Mesendoderm (in vitro differentiated cells): Measurements from ENCODE around the gene PDPN.

ENCODE experiments used
- DNase-seq: peaks from one replicate; pipeline ENCODE4 v3.0.0; 2013
- H2AK5ac ChIP-seq: 2 replicates; pipeline ENCODE4 v1.6.1; 2013; ENCODE audit warnings: low read length, inconsistent platforms
- H2BK120ac ChIP-seq: 2 replicates; pipeline ENCODE4 v1.6.1; 2013; ENCODE audit warnings: low read depth, mild to moderate bottlenecking, low read length, moderate library complexity, mixed read lengths
- H2BK15ac ChIP-seq: replicated peaks from 2 replicates; pipeline ENCODE4 v1.6.1; 2013; ENCODE audit warnings: low read depth, mild to moderate bottlenecking, moderate library complexity
- H2BK5ac ChIP-seq: 2 replicates; pipeline ENCODE4 v1.6.1; 2013; ENCODE audit warnings: low read length, inconsistent platforms
- H3K18ac ChIP-seq: 2 replicates; pipeline ENCODE4 v1.6.1; 2013; ENCODE audit warnings: mild to moderate bottlenecking, low read length, mixed read lengths
- H3K23ac ChIP-seq: one replicate; pipeline ENCODE4 v1.6.1; 2013; ENCODE audit warnings: low read length
- H3K27ac ChIP-seq: 2 replicates; pipeline ENCODE4 v1.5.1; 2013; ENCODE audit warnings: low read depth, mild to moderate bottlenecking, inconsistent platforms, low read length, moderate library complexity
- H3K27me3 ChIP-seq: 2 replicates; pipeline ENCODE4 v1.6.1; 2013; ENCODE audit warnings: low read length, control low read depth, mild to moderate bottlenecking, inconsistent platforms; ENCODE audit not compliant: insufficient read depth, poor library complexity
- H3K36me3 ChIP-seq: 2 replicates; pipeline ENCODE4 v1.6.1; 2013; ENCODE audit warnings: low read length, inconsistent platforms; ENCODE audit not compliant: control insufficient read depth, insufficient read depth
- H3K4ac ChIP-seq: one replicate; pipeline ENCODE4 v1.6.1; 2013; ENCODE audit warnings: low read depth, mild to moderate bottlenecking, low read length, moderate library complexity
- H3K4me1 ChIP-seq: 2 replicates; pipeline ENCODE4 v1.6.1; 2013; ENCODE audit warnings: low read depth, low read length, inconsistent platforms; ENCODE audit not compliant: control insufficient read depth
- H3K4me2 ChIP-seq: 2 replicates; pipeline ENCODE4 v1.6.1; 2013; ENCODE audit warnings: low read length
- H3K4me3 ChIP-seq: 2 replicates; pipeline ENCODE4 v1.5.1; 2013; ENCODE audit warnings: mild to moderate bottlenecking, low read length
- H3K56ac ChIP-seq: one replicate; pipeline ENCODE4 v1.6.1; 2013; ENCODE audit warnings: low read length
- H3K79me1 ChIP-seq: 2 replicates; pipeline ENCODE4 v1.6.1; 2013; ENCODE audit warnings: low read length, inconsistent platforms
- H3K79me2 ChIP-seq: 2 replicates; pipeline ENCODE4 v1.6.1; 2013; ENCODE audit warnings: mild to moderate bottlenecking, low read length; ENCODE audit not compliant: control insufficient read depth, insufficient read depth
- H3K9ac ChIP-seq: 2 replicates; pipeline ENCODE4 v1.6.1; 2013; ENCODE audit warnings: low read length, inconsistent platforms
- H4K5ac ChIP-seq: one replicate; pipeline ENCODE4 v1.6.1; 2013; ENCODE audit warnings: low read length
- H4K8ac ChIP-seq: one replicate; pipeline ENCODE4 v1.6.1; 2013; ENCODE audit warnings: low read depth, mild to moderate bottlenecking, control low read depth, low read length, moderate library complexity
- WGBS: extraction: QIAGEN DNeasy Blood & Tissue Kit; methylation state at CpG from one replicate; pipeline ENCODE4 v1.1.7; 2013; ENCODE audit warnings: low lambda C conversion rate, missing lambda C conversion rate; ENCODE audit not compliant: insufficient coverage; ENCODE audit errors: extremely low coverage; 5-methylcytosine and 5-hydroxymethylcytosine counted together

PDPN gene

DNA sequence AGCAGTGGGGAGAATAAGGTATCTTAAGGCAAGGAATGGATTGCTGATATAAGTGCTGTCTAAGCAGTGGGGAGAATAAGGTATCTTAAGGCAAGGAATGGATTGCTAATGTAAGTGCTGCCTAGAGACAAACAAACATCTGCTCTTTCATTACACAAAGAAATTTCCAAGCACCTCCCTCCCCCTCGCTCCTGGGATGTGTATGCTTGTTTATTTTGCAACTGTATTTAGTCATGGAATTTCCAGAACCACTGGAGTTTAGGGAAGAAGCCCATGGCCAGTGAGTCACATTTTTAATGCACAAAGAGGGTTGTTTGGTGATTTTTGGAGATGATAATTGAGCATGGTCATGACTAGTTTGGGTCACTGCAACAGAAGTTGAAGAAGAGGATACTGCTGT lies 21.5 kb downstream of the PDPN start:
- Histone ChIP-seq H2BK120ac (no peak overlapping the region), H3K56ac (no peak overlapping the region), H2BK5ac (no peak overlapping the region), H3K79me2 (no peaks in the 10 kb centered on the region), H3K27ac (no peak overlapping the region), H3K23ac (no peak overlapping the region), H4K5ac (no peak overlapping the region), H3K9ac (no peak overlapping the region), H2BK15ac (no peak overlapping the region), H3K4me3 (no peak overlapping the region), H3K36me3 (no peaks in the 10 kb centered on the region), H4K8ac (no peak overlapping the region), H3K27me3 (no peaks in the 10 kb centered on the region), H2AK5ac (no peak overlapping the region), H3K18ac (no peak overlapping the region), H3K4me2 (no peak overlapping the region), H3K79me1 (no peaks in the 10 kb centered on the region), H3K4me1 (no peaks in the 10 kb centered on the region), H3K4ac (no peak overlapping the region)
- WGBS: no CpG with 5 or more reads among the region's 1 CpG
- DNase-seq: no peak

DNA sequence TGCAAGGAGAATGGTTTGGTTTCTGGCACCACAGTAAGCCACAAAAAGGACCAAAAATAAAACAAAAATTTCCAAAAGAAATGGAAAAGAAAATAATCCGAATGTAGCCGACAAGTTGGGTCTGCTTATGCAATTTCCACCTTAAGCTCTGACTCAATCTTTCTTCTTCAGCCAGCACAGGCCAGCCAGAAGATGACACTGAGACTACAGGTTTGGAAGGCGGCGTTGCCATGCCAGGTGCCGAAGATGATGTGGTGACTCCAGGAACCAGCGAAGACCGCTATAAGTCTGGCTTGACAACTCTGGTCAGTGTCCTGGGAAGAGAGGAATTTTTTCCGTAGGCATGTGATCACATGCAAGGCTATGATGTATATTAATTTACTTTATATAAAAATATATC lies 23.4 kb downstream of the PDPN start:
- H3K4me2 ChIP-seq: no peak overlapping the region
- no peak overlapping the region for H3K56ac ChIP-seq
- no peak overlapping the region for H3K18ac ChIP-seq
- no peak overlapping the region for H3K9ac ChIP-seq
- DNase-seq: no peak
- no peak overlapping the region for H4K8ac ChIP-seq
- no peak overlapping the region for H2BK5ac ChIP-seq
- H3K4me3 ChIP-seq: no peak overlapping the region
- no peak overlapping the region for H3K27ac ChIP-seq
- H2BK120ac ChIP-seq: no peak overlapping the region
- H3K79me2 ChIP-seq: no peaks in the 10 kb centered on the region
- no peaks in the 10 kb centered on the region for H3K4me1 ChIP-seq
- no peaks in the 10 kb centered on the region for H3K79me1 ChIP-seq
- H3K23ac ChIP-seq: no peak overlapping the region
- no peak overlapping the region for H3K4ac ChIP-seq
- H4K5ac ChIP-seq: no peak overlapping the region
- WGBS: no CpG with 5 or more reads among the region's 8 CpGs
- H2BK15ac ChIP-seq: no peak overlapping the region
- H2AK5ac ChIP-seq: no peak overlapping the region
- H3K36me3 ChIP-seq: no peaks in the 10 kb centered on the region
- no peaks in the 10 kb centered on the region for H3K27me3 ChIP-seq

DNA sequence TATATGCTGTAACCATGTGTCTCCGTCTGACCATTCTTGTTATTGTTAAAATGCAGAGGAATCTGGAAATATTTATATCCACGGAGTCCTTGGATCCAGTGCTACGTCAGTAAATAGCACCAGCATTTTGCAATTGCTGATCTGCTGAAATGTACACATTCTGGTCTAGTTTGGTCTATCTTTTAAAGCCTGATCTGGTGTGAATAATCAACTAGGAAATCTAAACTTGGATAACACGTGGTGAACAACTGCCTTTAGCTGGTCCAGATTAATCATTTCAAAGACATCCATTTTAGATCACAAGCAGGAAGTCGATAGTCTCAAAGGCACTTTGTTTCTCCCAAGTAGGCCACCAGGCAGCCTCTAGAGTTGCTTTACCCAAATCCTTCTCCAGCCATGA lies 32.6 kb downstream of the PDPN start:
- Histone ChIP-seq H3K27ac (no peak overlapping the region), H3K4me1 (no peaks in the 10 kb centered on the region), H2BK5ac (no peak overlapping the region), H3K36me3 (no peaks in the 10 kb centered on the region), H2AK5ac (no peak overlapping the region), H3K23ac (no peak overlapping the region), H4K5ac (no peak overlapping the region), H3K56ac (no peak overlapping the region), H3K9ac (no peak overlapping the region), H3K18ac (no peak overlapping the region), H2BK15ac (no peak overlapping the region), H3K79me2 (no peaks in the 10 kb centered on the region), H3K27me3 (no peaks in the 10 kb centered on the region), H3K4ac (no peak overlapping the region), H4K8ac (no peak overlapping the region), H2BK120ac (no peak overlapping the region), H3K4me2 (no peak overlapping the region), H3K79me1 (no peaks in the 10 kb centered on the region), H3K4me3 (no peak overlapping the region)
- no peak for DNase-seq
- no CpG with 5 or more reads among the region's 5 CpGs for WGBS

- Histone ChIP-seq H3K4ac (no peak overlapping the region), H3K9ac (no peak overlapping the region), H4K5ac (no peak overlapping the region), H3K4me2 (no peak overlapping the region), H3K27ac (no peak overlapping the region), H3K18ac (no peak overlapping the region), H3K23ac (no peak overlapping the region), H2BK5ac (no peak overlapping the region), H3K4me1 (no peaks in the 10 kb centered on the region), H2BK15ac (no peak overlapping the region), H3K79me1 (no peaks in the 10 kb centered on the region), H2AK5ac (no peak overlapping the region), H3K4me3 (no peak overlapping the region), H2BK120ac (no peak overlapping the region), H3K56ac (no peak overlapping the region), H3K79me2 (no peaks in the 10 kb centered on the region), H4K8ac (no peak overlapping the region), H3K27me3 (no peaks in the 10 kb centered on the region), H3K36me3 (no peaks in the 10 kb centered on the region)
- no CpG with 5 or more reads among the region's 4 CpGs for WGBS
- no peak for DNase-seq
These were observed 33.5 kb downstream of the PDPN start for GRCh38 chr1:13617108-13617507.

DNA sequence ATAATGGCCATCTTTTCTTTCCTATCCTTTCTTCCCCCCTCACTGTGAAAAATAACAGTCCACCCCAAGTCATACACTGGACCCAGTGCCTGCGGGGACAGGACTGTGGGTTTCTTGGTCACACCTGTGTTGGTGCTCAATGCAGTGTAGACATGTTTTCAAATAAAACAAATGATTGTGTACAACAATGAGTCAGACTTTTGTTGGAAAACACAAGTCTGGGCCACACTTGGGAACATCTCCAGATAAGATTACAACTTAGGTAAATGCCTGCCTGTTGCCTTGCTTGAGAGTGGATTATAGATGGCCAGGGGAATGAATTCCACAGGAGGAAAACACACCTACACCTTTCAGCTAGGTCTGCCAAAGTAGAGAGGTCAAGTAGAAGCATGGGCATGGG lies 34.1 kb downstream of the PDPN start:
- no peak overlapping the region for H3K4me3 ChIP-seq
- H2BK5ac ChIP-seq: no peak overlapping the region
- no peak overlapping the region for H4K5ac ChIP-seq
- H3K36me3 ChIP-seq: no peaks in the 10 kb centered on the region
- no peak overlapping the region for H3K56ac ChIP-seq
- no peak overlapping the region for H3K23ac ChIP-seq
- no peak overlapping the region for H2BK15ac ChIP-seq
- H3K79me2 ChIP-seq: no peaks in the 10 kb centered on the region
- no peak overlapping the region for H3K4ac ChIP-seq
- H3K79me1 ChIP-seq: no peaks in the 10 kb centered on the region
- DNase-seq: no peak
- no peak overlapping the region for H2BK120ac ChIP-seq
- no peak overlapping the region for H3K18ac ChIP-seq
- no peak overlapping the region for H2AK5ac ChIP-seq
- no peak overlapping the region for H3K4me2 ChIP-seq
- no peak overlapping the region for H4K8ac ChIP-seq
- H3K4me1 ChIP-seq: no peaks in the 10 kb centered on the region
- no peaks in the 10 kb centered on the region for H3K27me3 ChIP-seq
- WGBS: no CpG with 5 or more reads among the region's 1 CpG
- H3K9ac ChIP-seq: no peak overlapping the region
- no peak overlapping the region for H3K27ac ChIP-seq

GRCh38 chr1:13618483-13618882 lies 34.9 kb downstream of the PDPN start:
- Histone ChIP-seq H3K4me2 (no peak overlapping the region), H3K9ac (no peak overlapping the region), H3K4ac (no peak overlapping the region), H3K27ac (no peak overlapping the region), H3K36me3 (no peaks in the 10 kb centered on the region), H2BK5ac (no peak overlapping the region), H3K23ac (no peak overlapping the region), H2AK5ac (no peak overlapping the region), H2BK15ac (no peak overlapping the region), H3K27me3 (no peaks in the 10 kb centered on the region), H3K56ac (no peak overlapping the region), H4K5ac (no peak overlapping the region), H4K8ac (no peak overlapping the region), H3K18ac (no peak overlapping the region), H2BK120ac (no peak overlapping the region), H3K4me1 (no peaks in the 10 kb centered on the region), H3K4me3 (no peak overlapping the region), H3K79me1 (no peaks in the 10 kb centered on the region), H3K79me2 (no peaks in the 10 kb centered on the region)
- no CpG with 5 or more reads among the region's 11 CpGs for WGBS
- no peak for DNase-seq
